ENCODE results near the gene RNF183.
A peak's percentile ranks its signal among the peaks of the same experiment; 100 is the strongest.

Gene RNF183, protein sequence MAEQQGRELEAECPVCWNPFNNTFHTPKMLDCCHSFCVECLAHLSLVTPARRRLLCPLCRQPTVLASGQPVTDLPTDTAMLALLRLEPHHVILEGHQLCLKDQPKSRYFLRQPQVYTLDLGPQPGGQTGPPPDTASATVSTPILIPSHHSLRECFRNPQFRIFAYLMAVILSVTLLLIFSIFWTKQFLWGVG

DNA sequence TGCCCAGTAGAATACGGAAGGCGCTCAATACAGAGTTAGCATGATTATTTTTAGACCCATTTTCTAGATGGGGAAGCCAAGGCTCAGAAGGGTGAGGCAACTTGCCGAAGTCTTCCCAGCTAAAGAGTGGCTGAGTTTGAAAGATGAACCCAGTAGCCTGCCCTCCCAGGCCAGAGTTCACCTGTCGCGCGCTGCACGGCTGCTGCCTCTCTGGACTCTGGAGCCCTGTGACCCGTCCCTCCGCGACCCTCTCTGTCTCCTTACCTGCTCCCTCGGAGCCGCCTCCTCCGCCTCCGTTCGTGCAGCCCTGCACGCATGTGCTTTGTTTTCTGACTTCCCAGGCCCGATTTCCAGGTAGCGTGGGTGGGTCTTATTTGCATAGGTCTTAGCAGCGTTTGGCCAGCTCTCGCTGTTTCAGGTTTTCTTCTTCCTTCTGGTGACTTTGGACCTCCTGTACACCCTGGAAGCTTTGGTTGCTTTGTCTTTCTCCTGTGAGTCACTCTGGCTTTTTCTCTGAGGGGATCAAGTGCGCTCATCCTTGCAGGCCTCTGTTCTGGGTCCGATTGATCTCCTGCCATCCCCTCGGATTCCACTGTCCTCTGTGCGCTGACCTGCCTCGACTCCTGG lies at the start of gene RNF183:
TSS of gene RNF183 (minus strand) at position 585 of the 627 bp plus-strand sequence. CDS start 5,192 bp downstream, outside the sequence.
- no peak for DNase-seq

DNA sequence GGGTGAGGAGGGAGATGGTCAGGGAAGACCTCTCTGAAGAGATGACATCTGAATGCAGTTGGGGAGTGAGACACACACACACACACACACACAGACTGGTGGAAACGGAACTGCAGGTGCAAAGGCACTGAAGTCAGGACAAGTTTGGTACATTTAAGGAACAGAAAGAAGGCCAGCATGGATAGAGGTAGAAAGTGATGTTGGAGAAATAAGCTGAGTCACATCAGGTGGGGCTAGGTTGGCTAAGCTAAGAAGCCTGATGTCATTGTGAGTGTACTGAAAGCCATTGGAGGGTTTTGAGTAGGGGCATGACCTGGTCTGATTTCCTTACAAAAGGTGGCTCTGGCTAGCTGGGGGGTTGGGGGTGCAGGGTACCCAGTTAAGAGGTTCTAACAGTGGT lies 49.2 kb upstream of the RNF183 start:
- DNase-seq = no peak

DNA sequence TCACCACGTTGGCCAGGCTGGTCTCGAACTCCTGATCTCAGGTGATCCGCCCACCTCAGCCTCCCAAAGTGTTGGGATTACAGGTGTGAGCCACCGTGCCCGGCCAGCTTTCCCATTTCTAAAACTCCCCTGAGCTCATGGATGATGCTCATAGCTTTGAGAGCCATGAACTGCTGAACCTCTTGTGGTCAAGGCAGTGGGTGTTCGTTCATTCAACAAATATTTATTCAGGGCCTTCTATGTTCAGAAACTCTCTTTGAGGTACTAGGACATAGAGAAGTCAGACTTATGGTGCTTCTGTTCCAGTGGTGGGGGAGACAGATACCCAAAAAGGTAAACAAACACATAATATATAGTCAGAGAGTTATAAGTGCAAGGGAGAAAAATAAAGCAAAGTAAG lies 48.8 kb upstream of the RNF183 start:
- DNase-seq = no peak

DNA sequence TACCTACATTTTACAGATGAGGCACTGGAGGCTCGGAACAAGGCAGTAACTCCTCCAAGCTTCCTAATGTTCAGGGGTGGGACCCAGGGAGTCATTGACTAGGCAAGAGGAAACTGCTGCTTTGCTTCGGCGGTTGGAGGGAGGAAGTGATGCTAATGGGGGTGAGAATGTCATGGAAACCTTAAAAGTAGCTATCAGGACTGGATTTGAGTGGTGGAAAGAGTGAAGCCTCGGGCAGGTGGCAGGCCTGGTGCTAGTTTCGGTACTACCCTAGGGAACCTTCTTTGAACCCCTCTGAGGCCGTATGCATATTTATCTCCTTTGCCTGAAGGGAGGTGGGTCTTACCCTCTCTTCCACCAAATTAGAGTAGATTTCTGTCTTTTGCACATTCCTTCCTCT lies 47.8 kb upstream of the RNF183 start:
- peak; percentile 25 to 39 for DNase-seq

DNA sequence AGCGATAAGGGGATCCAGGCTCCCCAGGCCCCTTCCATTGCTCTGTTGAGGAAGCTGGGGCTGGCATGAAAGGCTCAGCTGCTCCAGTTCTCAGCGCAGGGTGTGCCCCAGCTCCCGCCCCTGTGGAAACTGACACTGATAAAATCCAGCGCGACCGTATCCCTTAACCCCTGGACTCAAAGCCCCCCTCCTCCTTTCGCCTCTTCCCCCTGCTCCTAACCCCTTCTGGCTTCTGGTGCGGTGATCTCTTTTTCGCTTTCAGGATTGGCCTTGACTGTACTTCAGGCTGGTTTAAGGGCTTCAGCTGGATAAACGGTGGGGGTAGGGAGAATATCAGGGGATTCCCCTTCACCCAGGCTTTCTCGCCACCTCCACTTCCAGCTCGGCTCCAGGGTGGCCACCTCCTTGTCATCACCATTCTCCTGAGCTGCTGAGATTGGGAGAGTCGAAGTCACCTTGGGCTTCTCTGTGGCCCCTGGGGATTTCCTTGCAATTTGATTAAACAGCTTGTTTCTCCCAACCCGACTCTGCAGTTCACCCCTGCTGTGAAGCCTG lies 47.0 kb upstream of the RNF183 start:
- no peak for DNase-seq

DNA sequence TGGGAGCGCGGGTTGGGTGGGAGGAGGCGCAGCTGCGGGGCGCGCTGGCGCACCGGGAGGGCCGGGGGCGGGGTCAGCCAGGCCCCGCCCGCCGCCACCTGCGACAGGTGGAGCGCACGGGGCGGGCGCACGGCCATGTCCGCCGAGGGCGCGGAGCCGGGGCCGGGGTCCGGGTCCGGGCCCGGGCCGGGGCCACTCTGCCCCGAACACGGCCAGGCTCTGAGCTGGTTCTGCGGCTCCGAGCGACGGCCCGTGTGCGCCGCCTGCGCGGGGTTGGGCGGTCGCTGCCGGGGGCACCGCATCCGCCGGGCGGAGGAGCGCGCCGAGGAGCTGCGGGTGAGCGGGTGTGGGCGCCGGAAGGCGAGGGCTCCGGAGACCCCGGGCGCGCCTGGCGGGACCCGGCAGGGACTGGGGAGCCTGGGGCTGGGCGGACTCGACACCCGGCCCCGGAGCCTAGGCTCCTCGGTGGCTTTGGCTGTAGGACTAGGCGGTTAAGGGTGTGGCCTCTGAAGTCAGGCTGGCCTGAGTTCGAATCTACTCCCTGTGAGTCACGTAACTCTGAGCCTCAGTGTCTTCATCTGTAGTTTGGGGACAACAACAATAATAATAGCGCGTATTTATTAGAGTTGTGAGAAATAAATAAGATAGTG lies 46.4 kb upstream of the RNF183 start, which contains the start of gene BSPRY:
TSS of gene BSPRY (plus strand) at position 97 of the 650 bp plus-strand sequence. CDS start at position 136, 39 bp downstream.
- peak; percentile 28 to 30 for DNase-seq

DNA sequence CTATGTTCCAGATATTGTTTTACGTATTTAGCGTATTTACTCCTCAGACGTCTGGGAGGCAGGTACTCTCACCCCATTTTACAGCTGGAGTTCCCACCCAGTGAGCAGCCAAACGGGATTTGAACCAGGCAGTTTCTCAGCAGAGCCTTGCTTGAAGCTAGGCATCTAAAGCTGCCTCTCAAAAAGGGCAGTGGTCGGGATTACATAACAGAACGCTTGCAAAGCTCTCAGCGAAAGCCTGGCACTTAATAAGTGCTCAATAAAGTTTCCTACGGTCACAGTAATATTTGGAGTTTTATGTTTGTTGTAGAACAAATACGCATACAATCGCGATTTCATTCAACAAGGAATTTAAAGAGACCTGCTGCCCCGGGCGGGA lies 45.9 kb upstream of the RNF183 start:
- DNase-seq = no peak

DNA sequence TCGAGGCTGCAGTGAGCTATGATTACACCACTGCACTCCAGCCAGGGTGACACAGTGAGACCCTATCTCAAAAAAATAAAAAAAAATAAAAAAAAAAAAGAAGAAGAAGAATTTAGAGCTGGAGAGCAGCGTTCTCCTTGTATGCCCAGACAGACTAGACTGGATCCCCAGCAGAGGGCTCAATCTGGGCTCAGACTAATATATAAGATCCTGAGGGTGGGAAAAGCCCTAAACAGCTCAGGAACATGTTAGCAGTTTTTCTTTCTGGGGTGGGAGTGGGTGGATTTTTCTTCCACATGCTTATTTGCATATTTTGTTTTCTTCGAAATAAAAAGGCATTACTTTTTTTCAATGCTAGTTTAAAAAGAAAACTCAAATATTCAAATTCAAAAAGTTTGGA lies 45.3 kb upstream of the RNF183 start:
- DNase-seq = no peak

DNA sequence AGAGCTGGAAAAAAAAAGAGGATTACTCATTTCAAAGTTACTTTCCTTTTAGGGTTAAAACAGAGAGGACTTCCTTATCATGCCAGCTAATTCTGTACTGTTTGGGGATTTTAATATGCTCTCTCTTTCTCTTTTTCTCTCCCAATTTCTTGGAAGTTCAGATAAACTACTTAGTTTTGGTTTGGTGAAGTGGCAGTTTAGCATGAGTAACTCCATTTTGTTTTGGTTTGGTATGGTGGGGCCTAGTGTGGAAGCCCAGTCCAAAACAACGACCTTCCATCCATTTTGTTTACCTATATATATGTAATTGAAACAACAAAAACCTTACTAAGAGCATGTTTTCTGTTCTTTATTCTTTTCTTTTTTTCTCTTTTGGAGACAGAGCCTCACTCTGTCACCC lies 42.5 kb upstream of the RNF183 start:
- no peak for DNase-seq

DNA sequence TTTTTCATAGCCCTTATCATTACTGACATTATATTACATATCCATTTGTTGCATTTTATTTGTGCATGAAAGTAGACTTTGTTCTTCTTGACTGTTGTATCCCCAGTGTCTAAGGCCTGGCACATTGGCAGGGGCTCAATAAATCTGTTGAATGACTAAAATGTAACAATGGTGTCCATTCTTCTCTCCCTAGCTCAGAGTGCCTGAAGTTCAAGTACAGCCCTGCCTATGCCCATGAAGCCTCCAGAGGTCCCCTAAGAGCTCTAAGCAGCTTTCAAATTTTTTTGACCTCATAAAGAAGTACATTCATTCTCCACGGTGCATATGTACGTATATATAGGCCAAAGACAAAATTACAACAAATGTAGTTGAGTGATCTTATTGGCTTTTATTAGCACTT lies 42.0 kb upstream of the RNF183 start:
- DNase-seq = no peak

DNA sequence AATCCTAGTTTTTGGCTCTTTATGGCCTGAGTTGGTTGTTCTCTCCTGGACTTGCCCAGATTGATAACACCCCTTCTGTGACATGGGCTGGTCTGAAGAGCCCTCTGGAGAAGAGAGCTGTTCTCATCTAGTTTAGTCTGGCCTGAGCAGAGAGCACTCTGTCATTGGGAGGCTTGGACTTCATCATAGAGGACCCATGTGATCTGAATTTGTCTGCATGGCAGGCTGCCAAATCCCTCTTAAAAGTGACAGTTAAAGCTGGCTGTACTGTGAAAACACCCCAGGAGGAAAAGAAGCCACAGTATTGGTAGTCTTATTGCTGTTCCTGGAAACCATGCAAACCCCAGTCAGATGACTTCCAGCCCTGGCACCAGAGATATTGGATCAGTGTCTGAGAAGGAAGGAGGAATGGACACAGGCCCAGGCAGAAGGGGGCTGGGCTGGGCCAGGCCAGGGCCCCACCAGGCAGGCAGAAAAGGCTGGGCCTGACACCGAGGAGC lies 40.6 kb upstream of the RNF183 start:
- no peak for DNase-seq

DNA sequence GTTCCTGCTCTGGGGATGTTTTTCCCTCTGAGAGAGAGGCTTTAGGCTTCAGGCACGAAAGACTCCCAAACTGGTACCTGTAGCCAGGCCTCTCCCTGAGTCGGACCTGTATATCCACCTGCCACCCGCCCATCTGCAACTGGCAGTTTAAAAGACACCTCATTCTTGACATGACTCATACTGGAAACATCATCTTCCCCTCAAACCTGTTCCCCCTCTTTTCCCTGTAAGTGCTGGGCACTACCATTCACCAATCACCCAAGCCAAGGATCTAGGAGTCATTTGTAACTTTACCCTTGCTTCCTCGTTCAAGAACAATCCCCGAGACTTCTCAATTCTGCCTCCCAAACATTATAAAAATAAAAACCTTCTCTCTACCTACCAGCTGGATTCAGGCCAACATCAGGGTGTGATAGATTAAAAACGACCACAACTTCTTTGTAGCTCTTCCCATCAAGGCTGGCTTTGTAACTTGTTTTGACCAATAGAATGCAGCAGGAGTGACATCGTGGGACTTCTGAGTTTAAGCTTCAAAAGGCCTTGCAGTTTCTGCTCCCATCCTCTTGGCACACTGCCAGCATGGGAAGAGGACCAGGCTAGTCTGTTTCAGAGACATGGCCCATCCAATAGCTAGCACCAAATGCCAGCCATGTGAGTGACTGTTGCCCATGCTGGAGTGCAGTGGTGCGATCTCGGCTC lies 38.7 kb upstream of the RNF183 start:
- no peak for DNase-seq

DNA sequence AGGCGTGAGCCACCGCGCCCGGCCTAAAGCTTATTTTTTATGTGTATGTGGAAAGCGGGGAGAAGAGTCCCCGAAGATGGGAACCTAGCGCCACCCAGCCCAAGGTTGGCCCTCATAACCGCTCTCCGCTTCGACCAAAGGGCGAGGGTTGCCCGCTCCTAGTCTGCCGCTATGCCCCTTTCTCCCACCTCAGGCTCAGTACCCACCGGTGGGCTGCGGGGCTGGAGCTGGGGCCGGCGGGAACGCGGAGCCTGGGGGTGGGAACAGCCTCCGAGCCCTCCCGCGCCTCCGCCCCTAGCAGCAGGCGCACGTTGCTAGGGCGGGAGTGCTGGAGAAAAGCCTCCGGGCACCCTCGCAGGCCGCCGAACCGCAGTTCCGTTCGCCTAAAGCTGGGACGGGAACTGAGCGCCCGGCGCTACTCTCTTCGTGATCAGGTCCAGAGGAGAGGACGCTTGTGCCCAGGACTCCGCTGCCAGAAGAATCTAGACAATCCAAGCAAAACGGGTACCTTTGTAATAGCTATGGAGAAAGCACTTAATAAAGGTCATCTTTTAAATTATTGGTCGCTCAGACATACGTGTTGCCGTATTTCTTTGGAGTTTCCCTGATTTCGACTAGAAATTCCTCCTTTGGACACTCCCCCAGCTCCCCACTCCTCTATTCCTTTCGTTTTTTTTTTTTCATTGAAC lies 37.0 kb upstream of the RNF183 start, which contains the start of gene WDR31:
TSS of gene WDR31 (minus strand) at position 265 of the 689 bp plus-strand sequence. CDS start 8,253 bp downstream, outside the sequence.
- peak; percentile 78 to 79 for DNase-seq

DNA sequence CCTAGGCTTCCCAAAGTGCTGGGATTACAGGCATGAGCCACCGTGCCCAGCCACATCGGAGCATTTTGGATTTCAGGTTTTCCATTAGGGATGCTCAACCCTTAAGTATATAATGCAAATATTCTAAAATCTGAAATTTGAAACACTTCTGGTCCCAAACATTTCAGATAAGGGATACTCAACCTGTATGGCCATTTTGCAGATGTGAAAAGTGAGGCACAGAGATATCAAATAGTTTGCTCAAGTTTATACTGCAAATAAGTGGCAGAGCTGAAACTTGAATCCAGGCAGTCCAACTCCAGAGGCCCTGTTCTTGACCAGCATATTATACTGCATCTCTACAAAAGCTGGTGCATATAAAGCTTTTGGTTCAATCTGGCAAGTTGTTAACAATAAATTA lies 34.5 kb upstream of the RNF183 start:
- no peak for DNase-seq

DNA sequence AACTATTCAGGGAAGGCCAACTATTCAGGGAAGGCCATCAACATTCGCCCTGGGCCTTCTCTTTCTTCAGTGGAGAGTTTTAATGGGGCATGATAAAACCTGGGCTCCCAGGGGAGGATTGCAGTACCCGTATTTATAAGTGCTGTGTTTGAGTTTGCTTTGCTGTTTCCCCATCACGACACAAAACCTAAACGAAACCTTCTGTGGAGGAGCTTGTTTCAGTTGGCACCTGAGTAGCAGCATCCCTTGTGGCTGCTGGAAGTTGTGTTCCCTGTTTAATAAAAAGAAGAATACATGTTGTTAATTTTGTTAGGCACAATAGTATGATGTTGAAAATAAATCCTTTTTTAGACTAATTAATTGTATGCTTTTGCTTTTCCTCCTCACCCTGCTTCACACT lies 28.6 kb upstream of the RNF183 start:
- no peak for DNase-seq

DNA sequence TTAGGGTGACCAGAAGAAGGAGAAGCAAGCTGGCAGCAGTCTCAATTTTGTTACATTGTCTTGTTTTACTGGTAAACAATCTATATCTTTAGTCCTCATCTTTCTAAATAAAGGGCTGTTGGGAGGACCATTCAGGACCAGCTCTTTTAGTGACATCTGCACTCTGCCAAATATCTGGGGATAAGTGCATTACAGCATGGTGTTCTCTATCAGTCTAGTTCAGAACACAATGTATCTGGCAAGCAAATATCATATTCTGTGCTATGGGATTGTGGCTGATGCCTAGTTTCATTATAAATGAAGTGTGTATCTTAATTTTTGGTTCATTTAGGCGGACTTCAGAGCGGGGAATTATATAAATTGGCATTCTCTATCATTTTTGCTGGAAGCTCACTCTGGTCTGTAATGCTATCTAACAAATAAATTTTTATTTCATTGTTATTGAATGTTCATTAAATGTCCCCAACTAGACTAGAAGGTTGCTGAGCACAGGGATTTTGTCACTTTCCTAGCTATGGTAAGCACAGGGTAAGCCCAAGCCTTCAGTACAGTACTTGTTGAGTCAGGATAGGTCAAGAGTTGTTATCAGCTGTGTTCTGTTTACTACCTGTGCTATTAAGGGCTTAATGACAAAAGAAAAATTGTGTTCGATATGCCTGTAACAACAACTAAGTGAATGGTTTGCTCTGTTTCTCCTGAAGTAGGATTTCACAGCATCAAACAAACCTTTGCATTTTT lies 25.0 kb upstream of the RNF183 start:
- no peak for DNase-seq

DNA sequence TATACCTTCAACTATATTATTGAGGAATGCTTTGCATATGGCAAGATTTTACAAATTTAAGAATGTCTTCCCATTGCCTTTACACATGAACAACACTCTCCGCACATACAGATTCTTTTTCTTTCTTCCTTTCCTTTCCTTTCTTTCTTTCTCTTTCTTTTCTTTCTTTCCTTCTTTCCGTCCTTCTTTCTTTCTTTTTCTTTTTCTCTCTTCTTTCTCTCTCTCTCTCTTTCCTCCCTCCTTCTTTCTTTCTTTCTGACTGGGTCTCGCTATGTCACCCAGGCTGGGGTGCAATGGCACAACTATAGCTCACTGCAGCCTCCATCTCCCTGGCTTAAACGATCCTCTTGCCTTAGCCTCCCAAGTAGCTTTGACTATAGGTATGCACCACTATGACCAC lies 23.1 kb upstream of the RNF183 start:
- DNase-seq = no peak

DNA sequence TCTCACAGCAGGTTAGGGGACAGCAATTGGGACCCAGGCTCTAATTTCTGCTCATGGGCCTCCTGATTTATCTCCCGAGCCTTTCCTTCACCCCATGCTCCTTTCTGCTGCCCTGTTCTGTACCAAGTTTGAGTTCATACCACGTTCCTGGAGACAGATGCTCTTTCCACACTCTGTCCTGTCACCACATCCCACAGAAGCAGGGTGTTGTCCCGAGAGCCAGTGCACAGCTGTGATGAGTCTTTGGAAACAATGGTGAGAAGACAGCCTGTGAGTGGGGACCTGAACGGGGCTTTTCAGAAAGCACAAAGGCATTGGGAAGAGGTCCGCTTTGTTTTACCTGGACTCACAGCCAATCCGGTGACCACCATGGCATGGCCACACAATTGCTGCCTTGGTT lies 19.5 kb upstream of the RNF183 start:
- DNase-seq = no peak

DNA sequence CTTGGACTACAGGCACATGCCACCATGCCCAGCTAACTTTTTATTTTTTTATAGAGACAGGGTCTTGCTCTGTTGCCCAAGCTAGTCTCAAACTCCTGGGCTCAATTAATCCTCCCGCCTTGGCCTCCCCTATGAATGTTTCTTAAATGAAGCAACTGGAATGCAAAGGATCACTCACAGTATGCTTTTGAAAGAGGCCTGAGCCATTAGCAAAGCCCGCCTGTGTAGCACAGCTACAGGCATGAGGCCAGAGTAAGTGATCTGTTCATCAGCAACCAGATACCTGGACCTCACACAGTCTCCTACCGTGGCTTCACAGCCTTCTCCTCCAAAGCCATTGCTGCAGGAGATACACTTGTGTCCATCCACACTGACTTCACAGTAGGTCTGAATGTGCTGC lies 16.9 kb upstream of the RNF183 start:
- no peak for DNase-seq

DNA sequence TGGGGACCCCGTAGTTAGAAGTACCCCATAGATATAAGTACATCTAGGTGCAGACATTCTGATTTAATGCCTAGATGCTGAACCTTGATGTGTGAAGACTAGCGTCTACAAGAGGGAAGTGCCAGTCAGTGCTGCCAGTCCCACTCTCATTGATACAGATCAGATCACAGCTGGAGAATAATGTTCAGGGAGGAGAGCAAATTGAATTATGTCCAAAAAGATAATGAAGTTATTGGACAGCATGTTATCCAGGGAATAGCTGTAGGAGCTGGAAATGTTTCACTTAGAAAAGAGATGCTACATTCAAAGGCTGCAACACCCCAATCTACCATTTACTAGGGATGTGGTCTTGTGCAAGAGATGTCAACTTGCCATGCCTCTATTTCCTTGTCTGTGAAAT lies 15.9 kb upstream of the RNF183 start:
- no peak for DNase-seq

DNA sequence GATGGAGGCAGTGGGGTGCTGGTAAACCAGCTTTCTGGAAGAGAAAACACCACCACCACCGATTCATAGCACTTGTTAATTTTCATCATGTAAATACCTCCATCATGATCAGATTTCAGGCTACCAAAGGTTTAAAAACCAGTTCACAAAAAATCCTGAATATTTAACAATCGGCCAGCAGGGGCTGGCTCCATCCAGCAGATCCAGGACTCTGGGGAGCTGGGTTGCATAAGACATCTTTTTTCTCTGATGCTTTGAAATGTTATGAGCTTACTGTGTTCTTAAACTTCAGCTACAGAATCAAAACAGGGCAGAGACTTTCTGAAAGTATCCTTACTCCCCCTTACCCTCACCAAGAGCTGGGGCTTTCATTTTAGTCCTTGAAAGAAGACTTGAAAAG lies 14.6 kb upstream of the RNF183 start:
- no peak for DNase-seq

DNA sequence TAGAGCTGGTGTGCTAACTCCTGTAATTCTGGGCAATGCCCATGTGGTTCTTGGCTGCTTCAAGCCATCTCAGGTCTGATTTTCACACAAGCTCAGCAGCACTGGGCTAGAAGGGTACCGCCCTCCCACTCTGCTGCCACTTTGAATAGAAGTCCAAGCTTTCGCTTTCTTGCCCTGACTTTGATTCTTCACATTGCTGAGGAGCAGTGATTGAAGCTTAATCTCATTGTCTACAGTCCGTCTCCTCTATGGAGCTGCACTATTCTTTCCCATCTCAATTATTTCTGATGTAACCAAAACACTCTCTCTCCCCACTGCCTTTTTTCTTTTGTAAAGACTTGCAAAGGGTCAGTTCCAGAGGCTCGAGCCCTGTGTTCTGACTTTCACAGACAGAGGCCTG lies 12.9 kb upstream of the RNF183 start:
- no peak for DNase-seq

Data from CD4-positive, alpha-beta T cell treated with Interleukin-1 beta for 1 hour (primary cell).